Measurements from ENCODE around the gene CDH4.

DNA sequence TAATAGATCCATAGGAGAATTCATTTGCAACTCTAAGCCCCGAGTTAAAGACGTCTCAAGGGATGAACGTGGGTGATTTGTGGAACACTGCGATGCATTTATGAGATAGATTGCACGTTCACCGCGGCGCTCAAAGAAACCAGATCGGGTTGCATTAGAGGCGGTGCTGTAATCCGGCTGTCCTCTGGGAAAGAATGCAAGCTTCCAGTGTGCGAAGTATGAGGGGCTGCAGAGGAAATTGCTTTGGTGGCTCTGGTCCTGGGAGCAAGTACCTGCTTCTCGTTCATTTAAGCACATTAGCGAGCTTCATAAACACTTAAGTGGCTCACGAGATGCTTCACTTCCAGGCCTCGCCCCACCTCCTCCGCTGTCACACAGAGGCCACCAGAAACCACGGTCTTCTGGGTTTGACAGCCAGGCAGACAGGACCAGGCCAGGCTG lies 182.3 kb downstream of the CDH4 start:
- TF ChIP-seq POLR2AphosphoS5 (IDR thresholded peaks at IDR 0.05) (no peak), EP300 (IDR thresholded peaks at IDR 0.05; ENCODE audit: low read depth) (no peak), POLR2A (IDR thresholded peaks at IDR 0.05) (no peak)
- TF ChIP-seq, protein P1, sequence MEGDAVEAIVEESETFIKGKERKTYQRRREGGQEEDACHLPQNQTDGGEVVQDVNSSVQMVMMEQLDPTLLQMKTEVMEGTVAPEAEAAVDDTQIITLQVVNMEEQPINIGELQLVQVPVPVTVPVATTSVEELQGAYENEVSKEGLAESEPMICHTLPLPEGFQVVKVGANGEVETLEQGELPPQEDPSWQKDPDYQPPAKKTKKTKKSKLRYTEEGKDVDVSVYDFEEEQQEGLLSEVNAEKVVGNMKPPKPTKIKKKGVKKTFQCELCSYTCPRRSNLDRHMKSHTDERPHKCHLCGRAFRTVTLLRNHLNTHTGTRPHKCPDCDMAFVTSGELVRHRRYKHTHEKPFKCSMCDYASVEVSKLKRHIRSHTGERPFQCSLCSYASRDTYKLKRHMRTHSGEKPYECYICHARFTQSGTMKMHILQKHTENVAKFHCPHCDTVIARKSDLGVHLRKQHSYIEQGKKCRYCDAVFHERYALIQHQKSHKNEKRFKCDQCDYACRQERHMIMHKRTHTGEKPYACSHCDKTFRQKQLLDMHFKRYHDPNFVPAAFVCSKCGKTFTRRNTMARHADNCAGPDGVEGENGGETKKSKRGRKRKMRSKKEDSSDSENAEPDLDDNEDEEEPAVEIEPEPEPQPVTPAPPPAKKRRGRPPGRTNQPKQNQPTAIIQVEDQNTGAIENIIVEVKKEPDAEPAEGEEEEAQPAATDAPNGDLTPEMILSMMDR (IDR thresholded peaks at IDR 0.05) = no peak
